ENCODE measurements around the gene BPGM.
A peak's percentile ranks its signal among the peaks of the same experiment; 100 is the strongest.
"Not testable (repeated sequence)": the region's sequence is repeated elsewhere in the genome, so short reads cannot be mapped to it uniquely, and the experiment has no call there.

BPGM gene

GRCh38 chr7:134660242-134660785, 13.7 kb downstream of the BPGM start:
- Histone ChIP-seq H3K4me1 (peaks cover 10% of the 10 kb centered on the region), H2AFZ (peak overlapping the region; percentile 41), H3K27me3 (ENCODE audit: control insufficient read depth, insufficient read depth, low read length) (no peaks in the 10 kb centered on the region), H3K4me2 (ENCODE audit: low read length) (no peak overlapping the region), H3K4me3 (ENCODE audit: low read depth, low read length) (no peak overlapping the region), H3K9me3 (ENCODE audit: control insufficient read depth, low read length) (no peaks in the 10 kb centered on the region), H3K36me3 (ENCODE audit: control insufficient read depth, insufficient read depth, low read length) (no peaks in the 10 kb centered on the region), H3K79me2 (peaks cover 8% of the 10 kb centered on the region), H3K9ac (no peak overlapping the region), H3K27ac (no peak overlapping the region)
- no peak for TF ChIP-seq CTCF (IDR thresholded peaks at IDR 0.05)

- H3K79me2 ChIP-seq, result peaks cover 10% of the 10 kb centered on the region
- no peak overlapping the region for H3K9ac ChIP-seq
- no peak overlapping the region for H3K4me3 ChIP-seq (ENCODE audit: low read depth, low read length)
- no peak overlapping the region for H3K27ac ChIP-seq
- H3K27me3 ChIP-seq (ENCODE audit: control insufficient read depth, insufficient read depth, low read length), result no peaks in the 10 kb centered on the region
- no peak overlapping the region for H3K4me2 ChIP-seq (ENCODE audit: low read length)
- H3K4me1 ChIP-seq, result peaks cover 10% of the 10 kb centered on the region
- no peak for TF ChIP-seq CTCF (IDR thresholded peaks at IDR 0.05)
- no peak overlapping the region for H2AFZ ChIP-seq
- H3K9me3 ChIP-seq (ENCODE audit: control insufficient read depth, low read length), result no peaks in the 10 kb centered on the region
- no peaks in the 10 kb centered on the region for H3K36me3 ChIP-seq (ENCODE audit: control insufficient read depth, insufficient read depth, low read length)
Measured at GRCh38 chr7:134660961-134661376, 14.3 kb downstream of the BPGM start.

GRCh38 chr7:134662166-134662870, 15.7 kb downstream of the BPGM start:
- Histone ChIP-seq H3K9me3 (ENCODE audit: control insufficient read depth, low read length) (no peaks in the 10 kb centered on the region), H3K36me3 (ENCODE audit: control insufficient read depth, insufficient read depth, low read length) (no peaks in the 10 kb centered on the region), H3K4me1 (peaks cover 10% of the 10 kb centered on the region), H3K79me2 (peaks cover 12% of the 10 kb centered on the region), H3K27me3 (ENCODE audit: control insufficient read depth, insufficient read depth, low read length) (no peaks in the 10 kb centered on the region), H2AFZ (no peak overlapping the region), H3K27ac (no peak overlapping the region), H3K4me3 (ENCODE audit: low read depth, low read length) (no peak overlapping the region), H3K4me2 (ENCODE audit: low read length) (no peak overlapping the region), H3K9ac (no peak overlapping the region)
- TF ChIP-seq CTCF (IDR thresholded peaks at IDR 0.05), result no peak

GRCh38 chr7:134662871-134663205, 16.2 kb downstream of the BPGM start:
- H3K4me1 ChIP-seq, result peaks cover 10% of the 10 kb centered on the region
- H3K27me3 ChIP-seq (ENCODE audit: control insufficient read depth, insufficient read depth, low read length), result no peaks in the 10 kb centered on the region
- H2AFZ ChIP-seq, result no peak overlapping the region
- H3K79me2 ChIP-seq, result peaks cover 12% of the 10 kb centered on the region
- no peak for TF ChIP-seq CTCF (IDR thresholded peaks at IDR 0.05)
- H3K9ac ChIP-seq, result no peak overlapping the region
- no peaks in the 10 kb centered on the region for H3K36me3 ChIP-seq (ENCODE audit: control insufficient read depth, insufficient read depth, low read length)
- no peaks in the 10 kb centered on the region for H3K9me3 ChIP-seq (ENCODE audit: control insufficient read depth, low read length)
- H3K4me2 ChIP-seq (ENCODE audit: low read length), result no peak overlapping the region
- H3K27ac ChIP-seq, result no peak overlapping the region
- no peak overlapping the region for H3K4me3 ChIP-seq (ENCODE audit: low read depth, low read length)

GRCh38 chr7:134665045-134665444, 18.4 kb downstream of the BPGM start:
- H3K4me2 ChIP-seq (ENCODE audit: low read length); H2AFZ ChIP-seq; H3K36me3 ChIP-seq (ENCODE audit: control insufficient read depth, insufficient read depth, low read length); H3K4me3 ChIP-seq (ENCODE audit: low read depth, low read length); H3K27me3 ChIP-seq (ENCODE audit: control insufficient read depth, insufficient read depth, low read length); H3K9ac ChIP-seq; H3K9me3 ChIP-seq (ENCODE audit: control insufficient read depth, low read length); H3K27ac ChIP-seq: not testable (repeated sequence)
- Histone ChIP-seq H3K79me2 (peaks cover 12% of the 10 kb centered on the region), H3K4me1 (peaks cover 12% of the 10 kb centered on the region)
